ENCODE data around the gene CCL28.

DNA sequence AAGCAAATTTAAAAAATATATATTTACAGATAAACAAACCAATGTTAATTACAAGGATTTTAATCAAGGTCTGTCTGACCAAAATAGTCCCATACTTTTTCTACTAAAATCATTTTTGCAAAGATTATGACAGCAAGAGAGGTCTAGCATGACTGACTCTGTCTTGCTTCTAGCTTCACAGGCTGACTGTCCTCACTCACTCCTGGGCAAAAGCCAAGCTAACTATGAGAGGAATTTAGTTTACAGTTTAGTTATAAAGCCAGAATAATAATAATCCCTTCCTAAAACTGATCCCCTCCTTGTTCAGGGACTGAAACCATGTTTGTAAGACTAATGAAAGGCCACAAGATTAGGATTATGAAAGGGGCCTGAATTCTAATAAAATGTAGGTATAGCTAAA, 53.5 kb downstream of the CCL28 start:
- TF ChIP-seq POLR2A (IDR thresholded peaks at IDR 0.05; ENCODE audit: low read depth, low read length) (no peak), POLR2AphosphoS5 (IDR thresholded peaks at IDR 0.05; ENCODE audit: insufficient read depth, low read depth, low read length) (no peak)
- TF ChIP-seq, protein P1, sequence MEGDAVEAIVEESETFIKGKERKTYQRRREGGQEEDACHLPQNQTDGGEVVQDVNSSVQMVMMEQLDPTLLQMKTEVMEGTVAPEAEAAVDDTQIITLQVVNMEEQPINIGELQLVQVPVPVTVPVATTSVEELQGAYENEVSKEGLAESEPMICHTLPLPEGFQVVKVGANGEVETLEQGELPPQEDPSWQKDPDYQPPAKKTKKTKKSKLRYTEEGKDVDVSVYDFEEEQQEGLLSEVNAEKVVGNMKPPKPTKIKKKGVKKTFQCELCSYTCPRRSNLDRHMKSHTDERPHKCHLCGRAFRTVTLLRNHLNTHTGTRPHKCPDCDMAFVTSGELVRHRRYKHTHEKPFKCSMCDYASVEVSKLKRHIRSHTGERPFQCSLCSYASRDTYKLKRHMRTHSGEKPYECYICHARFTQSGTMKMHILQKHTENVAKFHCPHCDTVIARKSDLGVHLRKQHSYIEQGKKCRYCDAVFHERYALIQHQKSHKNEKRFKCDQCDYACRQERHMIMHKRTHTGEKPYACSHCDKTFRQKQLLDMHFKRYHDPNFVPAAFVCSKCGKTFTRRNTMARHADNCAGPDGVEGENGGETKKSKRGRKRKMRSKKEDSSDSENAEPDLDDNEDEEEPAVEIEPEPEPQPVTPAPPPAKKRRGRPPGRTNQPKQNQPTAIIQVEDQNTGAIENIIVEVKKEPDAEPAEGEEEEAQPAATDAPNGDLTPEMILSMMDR (IDR thresholded peaks at IDR 0.05; ENCODE audit: extremely low read depth in 1 of 2, insufficient read depth in 1 of 2, low read depth in 1 of 2, low read length in 2 of 2) = no peak

Data from endothelial cell of umbilical vein (primary cell).